ENCODE results near the gene RAB42.

RAB42 gene

DNA sequence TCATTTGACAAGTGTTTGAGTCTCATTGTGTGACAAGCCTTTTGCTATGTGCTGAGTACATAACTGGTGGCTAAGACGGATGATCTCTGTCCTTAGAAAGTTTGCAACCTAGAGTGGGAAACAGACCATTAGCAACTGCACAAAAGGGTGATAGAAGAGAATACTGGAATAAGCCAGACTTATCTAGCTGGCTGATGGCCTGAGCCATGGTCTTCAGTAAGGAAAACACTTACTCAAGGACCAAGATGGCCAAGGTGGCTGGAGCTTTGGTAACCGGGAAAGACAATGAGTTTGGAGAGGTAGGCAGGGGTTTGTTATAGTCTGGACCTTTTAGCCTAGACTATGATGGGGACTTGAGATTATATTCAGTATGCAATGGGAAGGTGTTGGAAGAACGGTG lies 52.4 kb downstream of the RAB42 start:
- DNase-seq (ENCODE audit: extremely low read depth in 1 of 2, low read depth in 1 of 2) = no peak
